NK-92 (cell line): ENCODE data around the gene ZNF292.
"Not testable (repeated sequence)": the region's sequence is repeated elsewhere in the genome, so short reads cannot be mapped to it uniquely, and the experiment has no call there.

Source experiments
- DNase-seq: peaks from one replicate; lab custom pipeline; 2025; ENCODE audit not compliant: unreplicated experiment; lab: John Stamatoyannopoulos, UW

The ZNF292 gene

DNA sequence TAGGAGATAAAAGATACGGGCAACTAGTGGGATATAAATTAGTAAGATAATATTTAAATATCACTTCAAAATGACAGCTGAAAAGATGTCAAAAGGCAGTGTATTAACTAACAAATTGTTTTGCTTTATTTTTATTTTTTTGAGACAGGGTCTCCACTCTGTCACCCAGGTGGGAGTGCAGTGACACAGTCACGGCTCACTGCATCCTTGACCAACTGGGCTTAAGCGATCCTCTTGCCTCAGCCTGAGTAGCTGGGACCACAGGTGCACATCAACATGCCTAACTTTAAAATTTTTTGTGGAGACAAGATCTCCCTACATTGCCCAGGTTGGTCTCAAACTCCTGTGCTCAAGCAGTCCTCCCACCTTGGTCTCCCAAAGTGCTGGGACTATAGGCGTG lies 5.9 kb downstream of the ZNF292 start:
- DNase-seq = no peak

DNA sequence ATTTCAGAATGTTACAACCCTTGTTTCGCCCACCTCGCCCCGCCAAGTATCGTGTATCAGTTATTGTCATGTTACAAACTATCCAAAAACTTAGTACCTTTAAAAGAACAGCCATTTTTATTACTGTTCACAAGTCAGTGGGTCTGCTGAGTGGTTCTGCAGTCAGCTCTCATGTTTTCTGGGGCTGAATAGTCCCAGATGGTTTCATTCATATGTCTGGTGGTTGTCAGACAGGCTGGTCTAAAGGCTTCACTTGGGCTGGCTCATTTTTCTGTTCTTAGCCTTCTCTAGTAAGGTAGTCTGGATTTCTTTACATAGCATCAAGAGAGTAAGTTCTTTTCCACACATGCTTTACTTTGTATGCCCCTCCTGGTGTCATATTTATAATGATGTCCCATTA lies 8.6 kb downstream of the ZNF292 start:
- no peak for DNase-seq

DNA sequence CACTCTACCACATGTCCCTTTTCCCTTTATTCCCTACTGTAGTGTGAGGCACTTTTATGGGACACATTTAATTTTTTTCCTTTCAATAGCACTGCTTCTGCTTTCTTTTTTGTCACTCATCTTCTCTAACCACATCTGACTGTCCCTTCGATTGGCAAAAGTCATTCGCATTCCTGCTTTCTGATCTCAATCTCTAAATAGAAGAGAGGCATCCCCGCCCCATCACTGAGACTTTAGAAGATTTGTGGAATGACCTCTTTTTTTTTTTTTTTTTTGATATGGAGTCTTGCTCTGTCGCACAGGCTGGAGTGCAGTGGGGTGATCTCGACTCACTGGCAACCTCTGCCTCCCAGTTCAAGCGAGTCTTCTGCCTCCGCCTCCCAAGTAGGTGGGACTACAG lies 9.1 kb downstream of the ZNF292 start:
- no peak for DNase-seq

DNA sequence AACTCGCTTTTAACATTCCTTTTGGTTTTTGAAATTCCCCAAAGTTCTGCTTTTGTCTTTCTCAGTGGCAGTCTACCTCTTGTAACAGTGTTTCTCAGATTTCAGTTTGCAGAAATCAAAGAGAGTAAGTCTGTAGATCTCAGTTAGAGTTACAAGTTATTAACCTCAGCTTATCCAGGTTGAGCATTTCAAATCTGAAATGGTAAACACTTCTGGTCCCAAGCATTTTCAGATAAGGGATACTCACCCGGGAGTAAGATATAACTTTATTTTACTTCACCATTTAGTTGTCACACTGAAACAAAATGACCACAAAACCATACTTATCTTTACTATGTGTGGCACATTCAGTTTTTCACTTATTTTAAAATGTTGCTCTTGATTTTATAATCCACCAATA lies 9.8 kb downstream of the ZNF292 start:
- DNase-seq = no peak

DNA sequence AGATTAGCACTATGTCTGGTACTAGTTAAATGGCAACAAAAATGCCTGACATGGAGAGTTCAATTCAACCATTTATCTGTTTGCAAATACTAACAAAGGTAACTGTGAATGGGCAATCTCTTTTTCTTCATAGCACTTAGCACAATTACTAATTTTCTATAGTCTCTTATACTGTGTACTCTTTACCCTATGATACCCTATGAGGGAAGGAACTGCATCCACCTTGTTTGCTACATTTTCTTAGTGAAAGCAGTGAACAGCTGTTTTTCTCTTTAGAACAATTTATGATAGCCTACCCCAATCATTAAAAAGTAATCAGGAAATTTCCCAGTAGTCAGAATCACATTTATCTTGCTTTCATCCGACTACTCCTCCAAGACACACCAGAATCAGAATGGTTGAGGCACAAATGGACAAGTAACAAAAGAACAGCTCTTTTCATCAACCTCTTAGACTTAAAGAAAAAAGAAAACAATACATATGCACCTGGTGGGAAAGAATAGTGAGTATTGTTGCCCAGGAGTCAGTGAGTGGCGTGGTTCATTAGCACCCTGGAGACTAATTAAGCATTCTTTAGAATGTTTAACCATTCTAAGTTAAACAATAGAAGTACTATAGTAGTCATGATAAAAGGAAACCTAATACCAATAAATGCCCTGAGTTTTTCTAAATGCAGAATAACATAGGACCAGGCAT lies 16.7 kb downstream of the ZNF292 start:
- no peak for DNase-seq

DNA sequence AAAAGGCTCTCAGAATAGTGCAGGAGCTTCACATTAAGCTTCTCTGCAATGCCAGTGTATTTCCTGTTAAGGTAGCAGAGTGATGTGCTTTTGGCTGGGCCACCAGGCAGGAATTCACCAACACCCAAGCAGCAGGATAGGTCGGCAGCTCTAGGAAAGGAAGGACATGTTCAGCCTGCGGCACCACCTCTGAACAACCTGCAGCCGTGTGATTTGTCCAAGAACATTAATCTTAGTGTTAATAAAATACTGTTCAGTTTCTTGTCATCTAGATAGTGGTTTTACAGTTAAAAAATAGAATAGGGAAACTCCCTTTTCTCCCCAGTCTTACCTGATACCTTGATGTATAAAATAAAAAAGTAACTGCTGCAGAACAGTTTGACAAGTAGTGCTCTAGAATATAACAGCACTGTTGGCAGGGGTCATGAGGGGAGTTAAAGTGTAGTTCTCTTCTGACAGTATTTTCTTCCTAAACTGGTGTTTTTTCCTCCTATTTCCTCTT lies 18.8 kb downstream of the ZNF292 start:
- DNase-seq = no peak

DNA sequence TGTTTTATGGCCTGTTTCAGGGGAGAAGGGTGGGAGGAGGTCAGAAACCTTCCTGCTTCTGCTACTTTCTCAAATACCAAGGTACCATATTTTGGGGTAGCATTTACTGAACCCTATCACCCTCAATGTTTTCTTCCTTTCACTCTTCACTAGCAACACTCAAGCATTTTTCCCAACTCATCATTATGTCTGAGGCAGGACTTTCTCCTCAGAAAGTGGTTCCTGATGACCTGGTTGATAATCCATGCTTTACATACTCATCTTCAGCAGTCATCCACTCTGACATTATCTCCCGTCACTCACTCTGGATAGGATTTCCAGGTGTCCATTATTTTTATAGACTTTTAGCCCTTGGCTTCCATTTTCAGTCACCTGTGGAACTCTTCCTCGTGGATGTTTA lies 21.1 kb downstream of the ZNF292 start:
- DNase-seq = no peak

DNA sequence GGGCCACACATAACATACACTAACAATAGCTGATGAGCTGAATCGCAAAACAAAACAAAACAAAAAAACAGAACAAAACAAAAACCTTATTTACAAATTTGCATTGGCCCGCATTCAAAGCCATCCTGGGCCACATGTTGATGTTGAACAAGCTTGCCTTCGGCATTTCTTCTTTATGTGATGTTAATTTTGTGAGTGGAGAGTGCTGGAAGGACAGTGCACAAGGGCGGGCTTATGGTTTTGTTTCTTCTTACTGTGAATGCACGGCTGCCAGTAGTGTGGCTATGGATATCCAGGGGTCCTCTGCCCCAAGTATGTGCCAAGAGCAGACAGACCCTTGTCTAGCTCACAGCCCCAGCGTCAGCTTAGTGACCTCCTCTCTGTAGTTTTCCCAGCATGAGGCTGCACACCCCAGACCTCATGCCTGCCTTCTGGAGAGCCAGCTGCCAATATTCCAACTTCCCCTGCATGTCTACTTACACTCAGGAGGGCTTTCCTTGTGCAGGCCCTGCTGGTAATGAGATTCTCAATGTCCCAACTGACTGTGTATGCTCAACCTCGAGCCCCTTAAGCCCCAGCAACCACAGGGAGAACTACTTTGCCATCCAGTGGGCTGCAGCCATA lies 24.9 kb downstream of the ZNF292 start:
- no peak for DNase-seq

DNA sequence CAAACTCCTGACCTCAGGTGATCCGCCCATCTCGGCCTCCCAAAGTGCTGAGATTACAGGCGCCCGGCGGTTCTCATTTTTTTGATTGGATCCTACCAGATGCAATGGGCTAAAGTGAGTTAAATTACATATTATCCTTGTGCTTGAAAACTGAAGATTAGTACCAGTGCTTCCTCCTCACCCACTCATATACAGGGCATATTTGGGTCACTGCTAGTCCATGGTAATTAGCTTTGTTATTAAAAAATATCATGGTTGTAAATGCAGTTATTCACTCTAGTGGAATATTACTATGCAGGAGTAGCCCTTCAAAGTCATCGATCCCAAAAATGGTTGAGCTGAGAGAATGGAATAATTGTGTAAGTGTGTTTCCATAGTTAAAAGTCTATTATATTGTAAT lies 26.5 kb downstream of the ZNF292 start:
- DNase-seq = no peak

DNA sequence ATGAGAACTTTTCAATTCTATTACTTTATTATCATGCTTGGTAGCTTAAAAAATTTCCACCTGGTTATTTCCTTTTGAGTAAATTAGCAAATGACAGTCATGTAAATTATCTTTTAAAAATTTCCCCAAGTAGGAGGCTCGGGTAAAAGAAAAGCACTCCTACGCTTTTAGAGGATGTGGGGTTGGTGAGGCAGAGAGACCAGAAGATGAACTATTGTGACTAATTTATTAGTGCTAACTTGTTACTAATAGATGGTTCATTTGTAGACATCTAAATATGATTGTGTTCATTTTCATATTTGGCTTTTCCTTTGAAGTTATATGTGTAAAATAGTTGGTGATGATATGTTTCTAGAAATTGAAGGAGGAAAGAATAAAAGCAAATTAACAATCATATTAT lies 27.0 kb downstream of the ZNF292 start:
- no peak for DNase-seq

DNA sequence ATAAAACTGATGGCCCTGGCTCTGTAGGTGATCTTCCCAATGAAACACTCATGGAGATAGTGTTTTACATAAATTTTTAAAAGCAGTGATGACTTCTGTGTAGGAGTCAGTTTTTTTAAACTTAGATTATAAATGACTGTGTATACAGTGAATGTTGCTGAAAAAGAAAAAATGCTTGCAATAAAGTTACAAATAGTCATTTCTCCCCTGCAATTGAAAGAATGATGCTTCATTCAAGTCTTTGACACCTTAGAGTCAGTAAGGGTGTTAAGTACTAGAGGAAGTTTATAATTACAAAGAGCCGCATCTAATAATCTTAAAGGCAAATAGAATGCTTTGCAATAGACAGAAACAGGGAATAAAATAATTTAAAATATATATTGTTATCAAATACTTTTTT lies 27.6 kb downstream of the ZNF292 start:
- DNase-seq = no peak

DNA sequence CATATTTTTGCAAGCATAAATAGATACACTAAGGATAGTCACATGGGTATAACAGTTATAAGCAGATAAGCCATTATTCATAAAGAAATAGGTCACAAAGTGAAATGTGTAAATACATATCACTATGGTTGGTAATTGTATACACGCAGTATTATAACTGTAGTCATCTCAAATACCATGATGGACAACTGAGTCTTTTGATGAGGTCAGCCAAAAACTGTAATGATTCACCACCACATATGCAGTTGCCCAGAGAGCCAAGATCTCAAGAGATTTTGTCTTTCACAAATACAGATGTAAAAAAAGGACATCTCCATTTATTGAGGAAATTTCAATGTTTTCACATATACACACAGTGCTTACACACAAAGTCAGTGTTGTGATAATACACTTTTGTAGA lies 28.3 kb downstream of the ZNF292 start:
- no peak for DNase-seq

DNA sequence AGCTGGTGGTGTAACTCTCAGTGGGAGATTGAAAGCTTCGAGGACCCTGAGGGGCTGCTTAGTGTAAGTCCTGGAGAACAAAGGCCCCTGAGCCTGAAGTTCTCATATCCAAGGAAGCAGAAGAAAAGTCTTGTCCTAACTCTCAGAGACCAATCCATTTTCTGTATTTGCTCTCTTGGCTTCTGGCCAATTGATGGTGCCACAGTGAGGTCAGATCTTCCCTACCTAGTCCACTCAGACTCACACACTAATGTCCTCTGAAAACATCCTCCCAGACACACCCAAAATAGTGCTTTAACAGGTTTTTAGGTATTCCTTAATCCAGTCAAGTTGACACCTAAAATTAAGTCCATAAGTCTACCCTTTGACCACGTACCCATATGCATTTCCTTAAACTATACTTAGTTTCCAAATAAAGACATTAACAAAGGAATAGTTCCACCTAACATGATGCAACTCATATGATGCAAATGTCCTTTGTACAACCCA lies 29.4 kb downstream of the ZNF292 start:
- no peak for DNase-seq

DNA sequence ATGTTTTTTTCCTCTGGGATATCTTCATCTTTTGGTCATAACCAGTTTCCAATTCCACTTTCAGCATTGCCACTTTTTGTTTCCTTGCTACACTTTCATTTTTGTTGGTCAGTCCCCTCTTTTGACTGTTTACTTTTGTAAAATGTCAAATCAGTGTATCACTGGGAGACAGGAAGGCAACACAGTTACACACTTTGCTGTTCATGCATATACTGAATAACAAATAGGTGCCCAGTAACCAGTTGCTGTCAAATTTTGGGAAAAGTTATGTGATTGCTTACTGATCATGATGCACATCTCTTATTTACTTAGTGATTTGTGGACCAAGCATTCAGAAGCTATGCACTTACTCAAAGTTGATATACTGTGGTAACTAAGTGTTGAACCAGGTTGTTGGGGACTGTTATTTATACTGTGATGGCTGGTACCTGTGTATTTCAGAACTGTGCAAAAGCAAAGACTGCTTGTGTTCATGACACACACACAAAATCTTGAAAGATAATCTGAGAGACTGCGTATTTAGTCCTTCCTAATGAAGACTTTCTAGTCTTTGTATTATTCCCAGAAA lies 41.0 kb downstream of the ZNF292 start:
- no peak for DNase-seq

DNA sequence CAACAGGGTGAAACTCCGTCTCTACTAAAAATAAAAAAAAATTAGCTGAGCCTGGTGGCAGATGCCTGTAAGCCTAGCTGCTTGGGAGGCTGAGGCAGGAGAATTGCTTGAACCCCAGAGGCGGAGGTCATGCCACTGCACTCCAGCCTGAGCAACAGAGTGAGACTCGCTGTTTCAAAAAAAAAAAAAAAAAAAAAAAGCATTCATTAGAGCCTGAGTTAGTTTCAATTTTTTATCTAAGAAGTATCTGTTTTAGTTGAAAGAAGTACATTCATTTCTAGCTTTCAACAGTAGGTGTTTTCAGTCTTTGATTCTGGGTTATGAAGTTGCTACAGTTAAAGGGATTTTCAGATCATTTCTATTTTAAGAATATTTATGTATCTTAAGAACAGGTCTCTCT lies 42.2 kb downstream of the ZNF292 start:
- DNase-seq = no peak

DNA sequence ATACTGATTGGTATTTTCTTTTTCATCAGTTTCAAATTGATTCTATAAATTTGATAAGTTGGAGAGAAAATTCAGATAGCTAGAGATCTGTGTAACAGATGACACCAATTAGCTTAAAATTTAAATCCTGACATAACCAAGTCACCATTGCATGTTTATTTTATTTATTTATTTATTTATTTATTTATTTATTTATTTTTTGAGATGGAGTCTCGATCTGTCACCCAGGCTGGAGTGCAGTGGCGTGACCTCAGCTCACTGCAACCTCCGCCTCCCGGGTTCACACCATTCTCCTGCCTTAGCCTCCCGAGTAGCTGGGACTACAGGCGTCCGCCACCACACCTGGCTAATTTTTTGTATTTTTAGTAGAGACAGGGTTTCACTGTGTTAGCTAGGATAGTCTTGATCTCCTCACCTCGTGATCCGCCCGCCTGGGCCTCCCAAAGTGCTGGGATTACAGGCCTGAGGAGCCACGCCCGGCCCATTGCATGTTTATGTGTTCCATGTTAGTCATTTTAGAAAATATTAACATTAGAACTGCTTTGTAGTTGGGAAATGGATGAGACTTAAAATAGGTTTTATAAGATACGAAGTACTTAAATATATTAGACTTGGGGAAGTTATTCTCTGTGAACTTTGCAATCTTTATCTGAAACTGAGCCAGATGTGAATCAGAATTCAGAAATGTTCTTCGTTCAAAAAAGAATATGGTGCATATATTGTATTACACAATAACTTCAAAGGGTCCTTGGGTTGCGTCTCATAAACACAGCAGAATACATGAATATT lies 42.9 kb downstream of the ZNF292 start:
- DNase-seq = not testable (repeated sequence)

DNA sequence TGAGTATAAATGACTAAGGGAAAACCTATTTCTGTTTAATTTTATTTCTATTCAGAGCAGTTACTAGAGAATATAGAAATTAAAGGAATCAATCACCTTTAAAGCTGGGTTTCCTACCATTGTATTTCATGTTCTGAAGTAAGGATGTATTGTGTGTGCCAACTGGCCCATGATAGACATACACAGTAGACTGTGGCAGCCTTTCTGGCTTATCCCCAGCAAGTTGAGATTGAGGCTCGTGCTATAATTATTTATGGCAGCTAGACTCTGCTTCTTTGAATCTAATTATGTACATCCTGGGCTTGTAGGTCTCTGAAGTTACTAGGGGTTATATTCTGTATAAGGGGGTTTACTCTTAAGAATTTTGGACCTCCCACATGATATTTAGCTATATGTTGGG lies 44.4 kb downstream of the ZNF292 start:
- no peak for DNase-seq

DNA sequence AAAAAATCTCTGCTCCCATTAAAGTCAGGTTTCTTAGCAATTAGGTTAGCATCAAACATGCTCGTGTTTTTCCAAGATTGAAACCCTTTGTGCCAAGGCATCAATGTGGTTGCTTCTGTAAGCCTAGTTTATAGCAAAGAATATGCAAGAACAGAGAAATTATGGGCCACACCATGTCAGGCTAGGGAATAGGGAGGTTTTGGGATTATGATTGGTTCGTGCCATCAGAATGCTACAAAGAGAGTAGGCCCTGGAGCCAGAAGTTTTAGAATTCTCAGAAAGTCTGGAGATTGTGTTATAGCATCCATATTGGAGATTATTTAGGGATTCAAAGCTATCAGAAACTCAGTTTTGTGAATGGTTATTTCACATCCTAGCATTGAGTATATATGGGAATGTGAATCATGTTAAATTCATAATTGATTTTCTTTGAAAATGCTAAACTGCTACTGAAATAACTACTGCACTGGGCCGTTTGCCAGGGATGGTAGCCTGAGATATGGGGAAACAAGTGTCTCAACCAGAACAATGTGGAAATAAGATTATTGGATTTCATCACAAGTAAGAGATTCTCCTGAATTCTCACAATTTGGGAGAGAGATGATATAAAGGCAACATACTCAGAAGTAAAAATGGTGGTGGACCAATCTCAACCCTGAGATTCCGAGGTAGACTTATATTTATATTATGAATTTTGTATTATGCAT lies 45.3 kb downstream of the ZNF292 start:
- DNase-seq = no peak

DNA sequence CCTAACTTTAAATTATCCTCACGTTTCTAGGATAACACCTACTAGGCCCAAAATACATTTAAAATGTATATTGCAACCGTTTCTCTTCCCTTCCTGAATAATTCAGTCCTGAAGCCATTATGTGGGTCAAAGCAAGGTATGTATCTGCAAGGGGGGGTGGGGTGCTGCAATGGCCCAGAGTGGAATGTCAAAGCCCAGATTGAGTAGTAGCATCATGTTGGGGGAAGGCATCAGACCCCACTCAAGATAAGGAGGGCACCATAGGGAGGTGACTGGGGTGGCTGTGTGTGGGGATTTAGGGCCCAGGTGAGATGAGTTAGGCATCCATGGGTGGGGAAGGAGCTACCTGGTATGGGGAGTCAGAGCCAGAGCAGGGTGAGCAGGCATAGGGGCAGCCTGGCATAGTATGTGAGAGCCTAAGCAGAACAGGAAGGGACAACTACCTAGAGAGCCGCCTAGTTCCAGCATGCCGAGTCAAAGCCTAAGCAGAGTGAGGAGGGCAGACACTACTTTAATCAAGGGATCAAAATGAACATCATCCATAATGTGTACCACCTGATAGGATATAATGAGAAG lies 48.2 kb downstream of the ZNF292 start:
- DNase-seq = no peak

DNA sequence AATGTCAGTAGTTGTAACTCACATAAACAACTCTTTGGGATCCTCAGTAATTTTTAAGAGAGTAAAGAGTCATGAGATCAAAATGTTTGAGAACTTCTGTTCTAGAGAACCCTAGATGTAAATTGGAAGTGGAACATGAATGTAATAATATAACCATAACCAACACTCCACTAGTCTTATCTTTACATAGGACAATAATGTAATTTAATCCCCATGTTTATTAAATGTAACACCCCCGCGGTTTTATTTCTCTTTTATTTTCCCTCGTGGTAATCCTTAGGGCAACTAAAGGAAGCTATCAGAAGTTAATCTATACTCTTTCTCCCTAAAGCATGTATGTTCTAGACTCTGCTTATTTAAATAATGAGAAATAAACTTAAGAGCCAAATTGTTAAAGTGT lies 54.4 kb downstream of the ZNF292 start:
- no peak for DNase-seq

DNA sequence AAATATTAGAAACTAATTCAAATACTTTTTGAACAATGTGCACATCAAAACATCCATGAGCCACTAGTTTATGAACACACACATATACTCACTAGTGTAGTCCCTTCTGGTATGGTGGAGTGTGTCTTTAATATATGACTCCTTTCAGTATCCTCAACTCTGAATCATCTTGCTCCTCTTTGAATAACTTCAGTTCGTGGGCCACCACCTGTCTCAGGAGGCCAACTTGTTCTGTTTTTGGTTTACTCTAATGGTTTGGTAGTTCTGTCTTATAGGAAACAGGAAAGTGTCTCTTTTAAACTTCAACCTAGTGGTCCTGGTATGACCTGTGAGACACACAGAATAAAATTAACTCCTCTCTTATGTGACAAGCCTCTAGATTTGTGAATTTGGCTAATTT lies 55.6 kb downstream of the ZNF292 start:
- no peak for DNase-seq
